HEK293 (cell line): ENCODE results near the gene TGFB1.

Experiments used
- CTCF ChIP-seq: fragments of 450-650 bp; formaldehyde crosslinking; IDR thresholded peaks from 2 replicates; pipeline ENCODE4 v1.5.1; 2016; ENCODE audit warnings: missing biosample characterization, missing genetic modification characterization
- GLI2 ChIP-seq: fragments of 450-650 bp; formaldehyde crosslinking; IDR thresholded peaks from 2 replicates; pipeline ENCODE4; 2017; ENCODE audit warnings: missing biosample characterization, missing genetic modification characterization, low read depth, borderline replicate concordance
- GLIS1 ChIP-seq: fragments of 450-650 bp; formaldehyde crosslinking; IDR thresholded peaks from 2 replicates; pipeline ENCODE4 v1.5.1; 2016; ENCODE audit warnings: missing biosample characterization, missing genetic modification characterization
- MYNN ChIP-seq: fragments of 450-650 bp; formaldehyde crosslinking; IDR thresholded peaks from 2 replicates; pipeline ENCODE4 v1.5.1; 2016; ENCODE audit warnings: missing biosample characterization, missing genetic modification characterization, borderline replicate concordance
- RBAK ChIP-seq: fragments of 450-650 bp; formaldehyde crosslinking; IDR thresholded peaks from 2 replicates; pipeline ENCODE4 v1.5.1; 2016; ENCODE audit warnings: missing biosample characterization, missing genetic modification characterization
- SALL2 ChIP-seq: fragments of 450-650 bp; formaldehyde crosslinking; IDR thresholded peaks from 2 replicates; pipeline ENCODE4 v1.5.0; 2017; ENCODE audit warnings: missing biosample characterization, mild to moderate bottlenecking, missing genetic modification characterization, borderline replicate concordance
- SCRT2 ChIP-seq: fragments of 450-650 bp; formaldehyde crosslinking; IDR thresholded peaks from 2 replicates; pipeline ENCODE4 v1.5.1; 2016; ENCODE audit warnings: missing biosample characterization, missing genetic modification characterization
- SP3 ChIP-seq: fragments of 450-650 bp; formaldehyde crosslinking; IDR thresholded peaks from 2 replicates; pipeline ENCODE4 v1.5.1; 2016; ENCODE audit warnings: missing biosample characterization, missing genetic modification characterization
- YY2 ChIP-seq: fragments of 450-650 bp; formaldehyde crosslinking; IDR thresholded peaks from 2 replicates; pipeline ENCODE4 v1.5.1; 2016; ENCODE audit warnings: missing biosample characterization, missing genetic modification characterization
- ZBTB7A ChIP-seq: fragments of 450-650 bp; formaldehyde crosslinking; IDR thresholded peaks from 2 replicates; pipeline ENCODE4 v1.5.1; 2016; ENCODE audit warnings: low read depth, missing biosample characterization, missing genetic modification characterization
- ZFHX2 ChIP-seq: fragments of 450-650 bp; formaldehyde crosslinking; conservative IDR thresholded peaks from 2 replicates; pipeline ENCODE4 v1.5.1; 2016; ENCODE audit warnings: missing biosample characterization, missing genetic modification characterization
- ZNF114 ChIP-seq: fragments of 450-650 bp; formaldehyde crosslinking; IDR thresholded peaks from 2 replicates; pipeline ENCODE4 v1.5.0; 2017; ENCODE audit warnings: missing biosample characterization, missing genetic modification characterization
- ZNF140 ChIP-seq: fragments of 450-650 bp; formaldehyde crosslinking; IDR thresholded peaks from 2 replicates; pipeline ENCODE4 v1.5.1; 2016; ENCODE audit warnings: missing biosample characterization, missing genetic modification characterization
- ZNF169 ChIP-seq: fragments of 450-650 bp; formaldehyde crosslinking; IDR thresholded peaks from 2 replicates; pipeline ENCODE4 v1.5.1; 2016; ENCODE audit warnings: missing biosample characterization, missing genetic modification characterization
- ZNF184 ChIP-seq: fragments of 450-650 bp; IDR thresholded peaks from 2 replicates; pipeline ENCODE4 v1.5.1; 2018; ENCODE audit warnings: missing biosample characterization, mild to moderate bottlenecking, missing genetic modification characterization
- ZNF202 ChIP-seq: fragments of 450-650 bp; formaldehyde crosslinking; IDR thresholded peaks from 2 replicates; pipeline ENCODE4 v1.5.1; 2016; ENCODE audit warnings: missing biosample characterization, missing genetic modification characterization, borderline replicate concordance
- ZNF248 ChIP-seq: fragments of 450-650 bp; formaldehyde crosslinking; IDR thresholded peaks from 2 replicates; pipeline ENCODE4 v1.5.1; 2017; ENCODE audit warnings: missing biosample characterization, missing genetic modification characterization
- ZNF391 ChIP-seq: fragments of 450-650 bp; formaldehyde crosslinking; IDR thresholded peaks from 2 replicates; pipeline ENCODE4 v1.5.1; 2016; ENCODE audit warnings: low read depth, missing biosample characterization, missing genetic modification characterization, borderline replicate concordance
- ZNF416 ChIP-seq: fragments of 450-650 bp; formaldehyde crosslinking; IDR thresholded peaks from 2 replicates; pipeline ENCODE4 v1.5.1; 2016; ENCODE audit warnings: missing biosample characterization, missing genetic modification characterization
- ZNF473 ChIP-seq: fragments of 450-650 bp; formaldehyde crosslinking; IDR thresholded peaks from 2 replicates; pipeline ENCODE4 v1.5.1; 2017; ENCODE audit warnings: missing biosample characterization, missing genetic modification characterization
- ZNF585B ChIP-seq: fragments of 450-650 bp; formaldehyde crosslinking; IDR thresholded peaks from 2 replicates; pipeline ENCODE4 v1.5.1; 2016; ENCODE audit warnings: missing biosample characterization, missing genetic modification characterization
- ZNF629 ChIP-seq: fragments of 450-650 bp; formaldehyde crosslinking; IDR thresholded peaks from 2 replicates; pipeline ENCODE4 v1.5.1; 2017; ENCODE audit warnings: missing biosample characterization, missing genetic modification characterization
- ZNF639 ChIP-seq: fragments of 450-650 bp; formaldehyde crosslinking; IDR thresholded peaks from 2 replicates; pipeline ENCODE4 v1.5.1; 2016; ENCODE audit warnings: missing biosample characterization, missing genetic modification characterization
- ZNF701 ChIP-seq: fragments of 450-650 bp; formaldehyde crosslinking; IDR thresholded peaks from 2 replicates; pipeline ENCODE4 v1.5.1; 2016; ENCODE audit warnings: missing biosample characterization, missing genetic modification characterization
- ZNF791 ChIP-seq: fragments of 450-650 bp; formaldehyde crosslinking; IDR thresholded peaks from 2 replicates; pipeline ENCODE4 v1.5.1; 2016; ENCODE audit warnings: missing biosample characterization, missing genetic modification characterization
- TF ChIP-seq, protein P1 (sequence below): fragments of 450-650 bp; formaldehyde crosslinking; IDR thresholded peaks from 2 replicates; pipeline ENCODE4 v1.5.1; 2016; ENCODE audit warnings: missing biosample characterization, missing genetic modification characterization, borderline replicate concordance
- TF ChIP-seq, protein P2 (sequence below): sonication (generic); formaldehyde crosslinking; IDR thresholded peaks from 2 replicates; pipeline ENCODE4 v1.8.1; 2022; ENCODE audit warnings: mild to moderate bottlenecking, moderate library complexity, missing genetic modification reagents
- TF ChIP-seq, protein P3 (sequence below): fragments of 450-650 bp; formaldehyde crosslinking; IDR thresholded peaks from 2 replicates; pipeline ENCODE4 v1.5.1; 2016; ENCODE audit warnings: missing biosample characterization, missing genetic modification characterization

Gene TGFB1

DNA sequence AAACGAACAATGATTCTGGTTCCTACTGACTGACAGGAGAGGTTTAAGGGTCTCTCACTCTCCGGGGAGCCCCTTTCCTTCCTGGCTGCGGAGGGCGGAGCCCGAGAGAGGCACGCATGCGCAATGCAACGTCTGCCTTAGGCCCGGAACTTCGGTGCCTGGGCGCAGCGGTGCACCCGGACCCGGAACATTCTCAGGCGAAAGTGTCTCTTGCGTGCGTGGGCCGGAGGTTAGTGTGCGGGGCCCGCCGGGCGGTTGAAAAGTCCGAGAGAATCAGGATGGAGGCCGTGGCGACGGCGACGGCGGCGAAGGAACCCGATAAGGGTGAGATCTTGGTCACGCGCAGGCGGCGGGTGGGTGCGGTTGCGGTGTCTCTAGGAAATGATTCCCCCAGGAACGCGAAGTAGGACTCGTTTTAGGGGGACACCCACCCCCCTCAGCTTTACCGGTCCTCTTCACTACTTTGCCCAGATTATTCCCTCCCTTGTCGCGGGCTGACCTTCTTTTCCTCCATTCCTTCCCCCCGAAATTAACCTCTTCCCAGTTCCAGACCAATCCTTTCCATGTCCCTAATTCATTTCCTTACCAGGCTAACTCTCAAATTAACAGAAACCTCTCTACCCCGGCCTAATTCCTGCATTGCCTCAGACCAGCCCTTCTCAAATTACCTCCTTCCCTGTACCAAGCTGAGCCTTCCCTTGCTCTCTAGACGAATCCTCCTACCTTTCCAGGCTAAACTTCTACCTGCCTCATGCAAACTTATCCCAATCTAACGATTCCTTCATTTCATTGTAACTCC lies 43.5 kb downstream of the TGFB1 start, which contains the start of gene CCDC97 (continued):
- TF ChIP-seq, protein P1, sequence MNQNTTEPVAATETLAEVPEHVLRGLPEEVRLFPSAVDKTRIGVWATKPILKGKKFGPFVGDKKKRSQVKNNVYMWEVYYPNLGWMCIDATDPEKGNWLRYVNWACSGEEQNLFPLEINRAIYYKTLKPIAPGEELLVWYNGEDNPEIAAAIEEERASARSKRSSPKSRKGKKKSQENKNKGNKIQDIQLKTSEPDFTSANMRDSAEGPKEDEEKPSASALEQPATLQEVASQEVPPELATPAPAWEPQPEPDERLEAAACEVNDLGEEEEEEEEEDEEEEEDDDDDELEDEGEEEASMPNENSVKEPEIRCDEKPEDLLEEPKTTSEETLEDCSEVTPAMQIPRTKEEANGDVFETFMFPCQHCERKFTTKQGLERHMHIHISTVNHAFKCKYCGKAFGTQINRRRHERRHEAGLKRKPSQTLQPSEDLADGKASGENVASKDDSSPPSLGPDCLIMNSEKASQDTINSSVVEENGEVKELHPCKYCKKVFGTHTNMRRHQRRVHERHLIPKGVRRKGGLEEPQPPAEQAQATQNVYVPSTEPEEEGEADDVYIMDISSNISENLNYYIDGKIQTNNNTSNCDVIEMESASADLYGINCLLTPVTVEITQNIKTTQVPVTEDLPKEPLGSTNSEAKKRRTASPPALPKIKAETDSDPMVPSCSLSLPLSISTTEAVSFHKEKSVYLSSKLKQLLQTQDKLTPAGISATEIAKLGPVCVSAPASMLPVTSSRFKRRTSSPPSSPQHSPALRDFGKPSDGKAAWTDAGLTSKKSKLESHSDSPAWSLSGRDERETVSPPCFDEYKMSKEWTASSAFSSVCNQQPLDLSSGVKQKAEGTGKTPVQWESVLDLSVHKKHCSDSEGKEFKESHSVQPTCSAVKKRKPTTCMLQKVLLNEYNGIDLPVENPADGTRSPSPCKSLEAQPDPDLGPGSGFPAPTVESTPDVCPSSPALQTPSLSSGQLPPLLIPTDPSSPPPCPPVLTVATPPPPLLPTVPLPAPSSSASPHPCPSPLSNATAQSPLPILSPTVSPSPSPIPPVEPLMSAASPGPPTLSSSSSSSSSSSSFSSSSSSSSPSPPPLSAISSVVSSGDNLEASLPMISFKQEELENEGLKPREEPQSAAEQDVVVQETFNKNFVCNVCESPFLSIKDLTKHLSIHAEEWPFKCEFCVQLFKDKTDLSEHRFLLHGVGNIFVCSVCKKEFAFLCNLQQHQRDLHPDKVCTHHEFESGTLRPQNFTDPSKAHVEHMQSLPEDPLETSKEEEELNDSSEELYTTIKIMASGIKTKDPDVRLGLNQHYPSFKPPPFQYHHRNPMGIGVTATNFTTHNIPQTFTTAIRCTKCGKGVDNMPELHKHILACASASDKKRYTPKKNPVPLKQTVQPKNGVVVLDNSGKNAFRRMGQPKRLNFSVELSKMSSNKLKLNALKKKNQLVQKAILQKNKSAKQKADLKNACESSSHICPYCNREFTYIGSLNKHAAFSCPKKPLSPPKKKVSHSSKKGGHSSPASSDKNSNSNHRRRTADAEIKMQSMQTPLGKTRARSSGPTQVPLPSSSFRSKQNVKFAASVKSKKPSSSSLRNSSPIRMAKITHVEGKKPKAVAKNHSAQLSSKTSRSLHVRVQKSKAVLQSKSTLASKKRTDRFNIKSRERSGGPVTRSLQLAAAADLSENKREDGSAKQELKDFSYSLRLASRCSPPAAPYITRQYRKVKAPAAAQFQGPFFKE (tag by site-specific recombination): no peak; the same call in 1 of the 2 replicates
- TF ChIP-seq GLIS1: peak; percentile 98
- no peak for TF ChIP-seq GLI2 (tag by site-specific recombination)
- no peak for TF ChIP-seq ZNF248 (tag by site-specific recombination)
- no peak for TF ChIP-seq ZNF202 (tag by site-specific recombination)
- TF ChIP-seq ZNF169 (tag by site-specific recombination): peak; percentile 54; the same call in 1 of the 2 replicates
- no peak for TF ChIP-seq SALL2 (tag by site-specific recombination)
- TF ChIP-seq ZNF639 (tag by site-specific recombination): peak; percentile 99
- peak; percentile 22; the same call in 1 of the 2 replicates for TF ChIP-seq MYNN (tag by site-specific recombination)
- TF ChIP-seq SP3 (tag by site-specific recombination): peak; percentile 84
- 0 out of 2 replicates have a peak, but pooled peaks have one; percentile 22 for TF ChIP-seq ZNF184 (tag by site-specific recombination)
- TF ChIP-seq RBAK: 0 out of 2 replicates have a peak, but pooled peaks have one; percentile 31
- TF ChIP-seq, protein P2, sequence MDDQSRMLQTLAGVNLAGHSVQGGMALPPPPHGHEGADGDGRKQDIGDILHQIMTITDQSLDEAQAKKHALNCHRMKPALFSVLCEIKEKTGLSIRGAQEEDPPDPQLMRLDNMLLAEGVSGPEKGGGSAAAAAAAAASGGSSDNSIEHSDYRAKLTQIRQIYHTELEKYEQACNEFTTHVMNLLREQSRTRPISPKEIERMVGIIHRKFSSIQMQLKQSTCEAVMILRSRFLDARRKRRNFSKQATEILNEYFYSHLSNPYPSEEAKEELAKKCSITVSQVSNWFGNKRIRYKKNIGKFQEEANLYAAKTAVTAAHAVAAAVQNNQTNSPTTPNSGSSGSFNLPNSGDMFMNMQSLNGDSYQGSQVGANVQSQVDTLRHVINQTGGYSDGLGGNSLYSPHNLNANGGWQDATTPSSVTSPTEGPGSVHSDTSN (CRISPR knock-in tag): no peak
- TF ChIP-seq ZNF473 (tag by site-specific recombination): no peak
- peak; percentile 95; the same call in 1 of the 2 replicates for TF ChIP-seq ZBTB7A (tag by site-specific recombination)
- TF ChIP-seq ZNF140: no peak
- TF ChIP-seq ZNF114 (tag by site-specific recombination): no peak
- no peak for TF ChIP-seq ZNF585B
- 0 out of 2 replicates have a peak, but pooled peaks have one; percentile 50 for TF ChIP-seq ZNF416 (tag by site-specific recombination)
- peak; percentile 100 for TF ChIP-seq ZNF391 (tag by site-specific recombination)
- peak; percentile 38; the same call in 1 of the 2 replicates for TF ChIP-seq CTCF (tag by site-specific recombination)
- TF ChIP-seq ZNF791 (tag by site-specific recombination): peak; percentile 68; the same call in 1 of the 2 replicates
- peak; percentile 72 for TF ChIP-seq SCRT2
- peak; percentile 98 for TF ChIP-seq ZFHX2 (tag by site-specific recombination)
- peak; percentile 92 for TF ChIP-seq ZNF629 (tag by site-specific recombination)
- peak; percentile 86 for TF ChIP-seq YY2 (tag by site-specific recombination)
- TF ChIP-seq, protein P3, sequence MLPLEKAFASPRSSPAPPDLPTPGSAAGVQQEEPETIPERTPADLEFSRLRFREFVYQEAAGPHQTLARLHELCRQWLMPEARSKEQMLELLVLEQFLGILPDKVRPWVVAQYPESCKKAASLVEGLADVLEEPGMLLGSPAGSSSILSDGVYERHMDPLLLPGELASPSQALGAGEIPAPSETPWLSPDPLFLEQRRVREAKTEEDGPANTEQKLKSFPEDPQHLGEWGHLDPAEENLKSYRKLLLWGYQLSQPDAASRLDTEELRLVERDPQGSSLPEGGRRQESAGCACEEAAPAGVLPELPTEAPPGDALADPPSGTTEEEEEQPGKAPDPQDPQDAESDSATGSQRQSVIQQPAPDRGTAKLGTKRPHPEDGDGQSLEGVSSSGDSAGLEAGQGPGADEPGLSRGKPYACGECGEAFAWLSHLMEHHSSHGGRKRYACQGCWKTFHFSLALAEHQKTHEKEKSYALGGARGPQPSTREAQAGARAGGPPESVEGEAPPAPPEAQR (tag by site-specific recombination): peak; percentile 95
- TF ChIP-seq ZNF701 (tag by site-specific recombination): peak; percentile 78; the same call in 1 of the 2 replicates
